ENCODE measurements around the gene GDF10. TPM values are rescaled to one million over a fixed set of nuclear protein-coding genes. Genes with fewer than 3 reads are reported as not detected.

The GDF10 gene
- total RNA-seq, 1 experiment from 2014 or later = not detected

GRCh38 chr10:47332946-47333345 is 32.9 kb downstream of the GDF10 start:
- DNase-seq (ENCODE audit: low spot score) = no peak

GRCh38 chr10:47333532-47333931 is 33.5 kb downstream of the GDF10 start:
- no peak for DNase-seq (ENCODE audit: low spot score)

- no peak for DNase-seq (ENCODE audit: low spot score)
Measured at GRCh38 chr10:47334466-47335295, 34.7 kb downstream of the GDF10 start.

GRCh38 chr10:47335906-47336305 is 35.9 kb downstream of the GDF10 start:
- no peak for DNase-seq (ENCODE audit: low spot score)

- no peak for DNase-seq (ENCODE audit: low spot score)
Measured at GRCh38 chr10:47336387-47337134, 36.6 kb downstream of the GDF10 start.

GRCh38 chr10:47337310-47337709 is 37.3 kb downstream of the GDF10 start:
- DNase-seq (ENCODE audit: low spot score) = no peak

GRCh38 chr10:47339186-47339735 is 39.3 kb downstream of the GDF10 start:
- DNase-seq (ENCODE audit: low spot score) = no peak

- DNase-seq (ENCODE audit: low spot score) = no peak
Measured at GRCh38 chr10:47339759-47340607, 40.0 kb downstream of the GDF10 start.

- DNase-seq (ENCODE audit: low spot score) = peak; percentile 42
Measured at GRCh38 chr10:47340608-47341170, 40.7 kb downstream of the GDF10 start.

GRCh38 chr10:47344996-47345870 is 45.2 kb downstream of the GDF10 start:
- no peak for DNase-seq (ENCODE audit: low spot score)

GRCh38 chr10:47346581-47347302 is 46.7 kb downstream of the GDF10 start:
- no peak for DNase-seq (ENCODE audit: low spot score)

GRCh38 chr10:47347303-47347675 is 47.3 kb downstream of the GDF10 start:
- DNase-seq (ENCODE audit: low spot score) = no peak

- DNase-seq (ENCODE audit: low spot score) = no peak
Measured at GRCh38 chr10:47348138-47348651, 48.2 kb downstream of the GDF10 start, which contains the start of gene RBP3. Gene RBP3, plus strand, starts transcription at chr10:47348363. Its CDS starts 122 bp downstream, at chr10:47348485.

GRCh38 chr10:47348661-47349470 is 48.9 kb downstream of the GDF10 start:
- DNase-seq (ENCODE audit: low spot score) = no peak

GRCh38 chr10:47349516-47349915 is 49.5 kb downstream of the GDF10 start:
- no peak for DNase-seq (ENCODE audit: low spot score)

- DNase-seq (ENCODE audit: low spot score) = no peak
Measured at GRCh38 chr10:47349941-47350371, 50.0 kb downstream of the GDF10 start.

- no peak for DNase-seq (ENCODE audit: low spot score)
Measured at GRCh38 chr10:47350671-47351640, 51.0 kb downstream of the GDF10 start.

Measured in H4 (cell line).